HG03135 (cell line): ENCODE measurements around the gene SLC25A12.

Experiments
- ATAC-seq: cut with Tn5 transposase; IDR thresholded peaks from one replicate; pipeline ENCODE4 v1.9.1; 2021; ENCODE audit warnings: mild to moderate bottlenecking, moderate library complexity; ENCODE audit not compliant: unreplicated experiment

The SLC25A12 gene

GRCh38 chr2:171893196-171893823 lies 734 bp downstream of the SLC25A12 start:
- no peak for ATAC-seq

- no peak for ATAC-seq
These were observed 4.2 kb downstream of the SLC25A12 start for GRCh38 chr2:171889808-171890207.

- no peak for ATAC-seq
These were observed 4.7 kb downstream of the SLC25A12 start for GRCh38 chr2:171889333-171889732.

DNA sequence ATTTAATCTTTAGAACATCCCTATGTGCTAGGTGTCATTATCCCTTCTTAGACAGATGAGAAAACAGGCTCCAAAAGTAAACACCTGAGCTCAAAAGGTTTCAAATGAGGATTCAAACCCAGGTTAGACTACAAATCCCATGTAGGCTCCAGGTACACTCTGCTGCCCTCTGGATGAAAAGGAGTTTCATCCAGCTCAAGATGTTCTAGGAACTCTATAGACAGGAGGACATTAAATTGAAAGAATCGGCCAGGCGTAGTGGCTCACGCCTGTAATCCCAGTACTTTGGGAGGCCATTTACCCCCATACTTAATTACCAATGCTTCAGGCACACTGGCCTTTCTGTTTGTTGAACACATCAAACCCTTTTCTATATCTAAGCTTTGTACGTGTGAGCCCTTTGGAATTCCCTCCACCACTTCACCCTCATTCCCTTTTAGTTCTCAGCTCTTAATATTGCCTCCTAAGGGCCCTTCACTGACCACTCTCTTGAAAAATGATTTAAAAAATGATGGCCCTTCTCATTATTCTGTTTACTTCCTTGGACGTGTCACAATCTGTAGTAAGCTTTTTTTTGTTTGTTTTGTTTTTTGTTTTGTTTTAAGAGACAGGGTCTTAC lies 10.7 kb downstream of the SLC25A12 start:
- no peak for ATAC-seq

DNA sequence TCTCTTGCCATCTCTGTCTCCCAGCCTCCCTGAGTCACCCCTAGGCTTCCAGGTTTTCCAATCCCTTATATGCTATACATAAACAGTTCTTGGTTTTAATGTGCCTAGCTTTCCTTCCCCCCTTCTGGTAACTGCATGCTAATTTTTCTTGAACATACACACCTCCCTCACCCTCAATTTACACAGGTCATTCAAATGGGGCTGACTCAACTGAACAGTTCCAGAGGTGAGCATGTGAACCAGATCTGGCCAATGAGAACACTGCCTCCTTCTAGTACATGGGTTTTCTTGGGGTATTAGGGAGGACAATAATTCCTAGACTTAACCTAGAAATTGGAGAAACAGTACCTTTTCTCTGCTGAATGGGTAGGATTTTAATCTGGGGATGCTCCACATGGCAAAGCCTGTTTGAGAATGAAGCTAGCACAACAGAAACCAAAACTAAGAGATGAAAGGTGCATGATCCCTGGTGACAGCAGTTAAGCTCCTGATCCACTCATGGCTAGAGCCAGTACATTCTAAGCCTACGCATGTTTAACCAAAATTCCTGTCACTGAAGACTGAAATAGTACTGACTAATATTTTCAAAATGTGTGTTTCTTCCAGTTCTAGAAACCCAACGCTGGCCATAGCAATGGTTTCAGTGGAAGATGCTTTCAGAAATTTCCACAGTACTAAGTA lies 11.8 kb downstream of the SLC25A12 start:
- ATAC-seq = no peak

GRCh38 chr2:171880774-171881173 lies 13.3 kb downstream of the SLC25A12 start:
- ATAC-seq = no peak

GRCh38 chr2:171879865-171880264 lies 14.2 kb downstream of the SLC25A12 start:
- ATAC-seq = no peak

GRCh38 chr2:171878481-171878993 lies 15.5 kb downstream of the SLC25A12 start:
- ATAC-seq = no peak

- no peak for ATAC-seq
These were observed 19.1 kb downstream of the SLC25A12 start for GRCh38 chr2:171874963-171875362.

DNA sequence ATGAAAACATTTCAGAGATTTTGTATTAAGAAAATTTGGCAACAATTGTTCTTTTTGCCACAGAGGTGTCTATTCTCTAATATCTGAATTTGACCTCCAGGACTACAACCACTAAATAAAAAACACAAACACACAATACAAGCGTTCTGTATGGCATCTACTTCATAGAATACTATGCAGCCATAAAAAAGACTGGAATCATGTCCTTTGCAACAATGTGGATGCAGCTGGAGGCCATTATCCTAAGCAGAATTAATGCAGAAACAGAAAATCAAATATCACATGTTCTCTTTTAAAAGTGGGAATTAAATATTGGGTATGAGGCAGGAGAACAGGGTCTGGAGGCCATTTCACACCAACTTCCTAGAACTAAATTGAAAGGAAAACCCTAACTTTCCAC lies 19.5 kb downstream of the SLC25A12 start:
- ATAC-seq = no peak

DNA sequence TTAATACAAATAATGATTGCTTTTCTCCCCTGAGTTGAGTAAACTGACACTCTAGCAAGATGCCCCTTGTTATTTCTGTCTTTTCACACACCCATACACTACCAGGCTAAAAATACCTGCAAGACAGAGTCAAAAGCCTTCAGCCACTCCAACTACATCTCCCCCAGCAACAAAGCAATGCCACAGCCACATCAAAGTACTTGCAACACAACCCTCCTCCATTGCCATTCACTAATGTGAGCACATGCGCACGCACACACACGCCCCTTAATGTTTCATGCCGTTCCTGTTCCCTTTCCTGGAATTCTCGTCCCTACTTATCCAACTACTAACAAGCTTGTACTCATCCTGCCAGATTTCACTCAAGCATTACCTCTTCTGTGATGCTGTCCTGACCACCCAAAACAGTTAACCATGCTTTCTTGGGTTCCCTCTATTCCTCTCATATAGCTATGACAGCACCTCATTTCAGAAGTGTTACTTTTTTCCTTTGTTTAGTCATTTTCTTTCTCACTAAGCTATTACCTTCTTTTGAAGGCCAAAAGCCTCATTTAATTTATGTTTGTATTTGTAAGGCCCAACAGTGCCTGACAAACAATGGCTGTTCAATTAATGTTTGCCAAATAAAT lies 29.6 kb downstream of the SLC25A12 start:
- ATAC-seq = no peak

DNA sequence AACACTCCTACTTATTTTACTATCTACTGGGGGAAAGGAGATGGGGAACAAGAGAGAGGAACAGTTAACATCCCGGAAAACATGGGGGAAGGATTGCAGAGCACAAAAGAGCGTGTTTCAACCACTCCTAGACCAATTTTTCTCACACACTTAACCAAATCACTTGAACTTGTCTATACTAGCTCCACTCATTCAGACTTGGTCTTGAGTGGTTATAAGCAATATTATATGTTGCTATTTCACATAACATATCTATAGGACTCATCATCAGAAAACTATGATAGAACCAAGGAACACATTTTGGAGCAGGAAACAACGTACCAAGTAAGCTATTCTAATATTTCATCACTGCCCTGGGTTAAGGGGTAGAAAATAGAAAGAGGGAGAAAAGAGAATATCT lies 31.5 kb downstream of the SLC25A12 start:
- ATAC-seq = no peak

GRCh38 chr2:171858397-171858958 lies 35.6 kb downstream of the SLC25A12 start:
- no peak for ATAC-seq

GRCh38 chr2:171855401-171855800 lies 38.6 kb downstream of the SLC25A12 start:
- ATAC-seq = no peak

GRCh38 chr2:171852366-171852888 lies 41.6 kb downstream of the SLC25A12 start:
- ATAC-seq = no peak

DNA sequence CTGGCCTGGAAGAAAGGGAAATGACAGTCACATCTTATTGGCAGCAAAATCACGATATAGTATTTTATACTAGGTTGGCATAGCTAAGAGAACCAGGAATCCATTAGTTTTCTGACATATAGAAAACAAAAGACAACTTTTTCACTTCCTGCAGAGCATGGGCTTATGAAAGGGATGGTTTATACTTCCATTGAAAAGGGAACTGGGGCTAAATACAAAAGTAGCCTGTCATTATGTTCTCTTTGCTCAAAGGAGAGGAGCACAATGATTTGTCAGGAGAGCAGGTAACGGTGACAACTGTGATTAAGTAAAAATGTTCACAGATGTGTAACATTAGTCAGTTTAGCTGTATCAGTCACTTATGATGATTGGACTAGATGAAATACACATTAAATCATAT lies 46.4 kb downstream of the SLC25A12 start:
- no peak for ATAC-seq

- ATAC-seq = no peak
These were observed 47.1 kb downstream of the SLC25A12 start for GRCh38 chr2:171846894-171847293.

GRCh38 chr2:171841996-171842395 lies 52.0 kb downstream of the SLC25A12 start:
- ATAC-seq = no peak

GRCh38 chr2:171837736-171838135 lies 56.3 kb downstream of the SLC25A12 start:
- ATAC-seq = no peak

DNA sequence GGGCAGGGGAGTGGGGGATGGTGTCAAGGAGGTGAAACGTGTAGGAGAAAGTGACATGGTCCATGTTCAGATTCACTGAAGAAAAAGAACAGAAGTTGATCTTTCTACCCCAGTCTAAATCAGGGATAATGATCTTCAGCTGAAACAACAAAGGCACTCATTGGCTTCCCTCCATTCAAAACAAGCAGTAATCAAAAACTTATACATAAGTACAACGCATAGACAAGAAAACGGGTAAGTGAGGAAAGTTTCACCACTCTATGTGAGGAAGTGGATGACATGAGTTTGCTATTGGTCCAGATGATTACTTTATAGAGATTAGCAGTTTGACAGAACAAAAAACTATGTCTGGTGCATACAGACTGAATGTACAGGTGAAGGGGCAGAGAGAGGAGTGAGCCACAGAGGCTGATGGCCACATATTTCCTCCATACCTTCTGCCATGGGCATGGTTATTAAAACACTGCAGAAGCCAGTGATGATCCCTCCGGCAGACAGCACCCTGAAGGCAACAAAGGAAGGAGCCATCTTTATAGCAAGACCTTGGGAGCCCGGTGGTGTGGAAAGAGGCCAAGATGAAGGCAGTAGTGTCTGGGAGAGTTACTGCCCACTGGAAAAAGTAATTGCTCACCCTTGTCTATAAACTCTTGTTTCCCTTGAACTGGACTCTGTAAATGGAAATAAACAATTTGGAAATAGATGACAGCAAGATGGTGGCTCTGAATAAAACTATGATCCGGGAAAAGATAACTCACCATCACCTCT lies 57.7 kb downstream of the SLC25A12 start:
- ATAC-seq = no peak
